HEK293 (cell line): ENCODE measurements around the gene GLCCI1.

Experiments
- EGR2 ChIP-seq: fragments of 450-650 bp; formaldehyde crosslinking; IDR thresholded peaks from 2 replicates; pipeline ENCODE4 v1.5.1; 2016; ENCODE audit warnings: low read depth, missing biosample characterization, missing genetic modification characterization
- GLIS1 ChIP-seq: fragments of 450-650 bp; formaldehyde crosslinking; IDR thresholded peaks from 2 replicates; pipeline ENCODE4 v1.5.1; 2016; ENCODE audit warnings: missing biosample characterization, missing genetic modification characterization
- HOXD13 ChIP-seq: sonication (generic); formaldehyde crosslinking; IDR thresholded peaks from 2 replicates; pipeline ENCODE4 v1.8.0; 2022; ENCODE audit warnings: missing genetic modification reagents, borderline replicate concordance
- KLF8 ChIP-seq: fragments of 450-650 bp; formaldehyde crosslinking; IDR thresholded peaks from 2 replicates; pipeline ENCODE4 v1.5.1; 2016; ENCODE audit warnings: missing biosample characterization, missing genetic modification characterization
- SP3 ChIP-seq: fragments of 450-650 bp; formaldehyde crosslinking; IDR thresholded peaks from 2 replicates; pipeline ENCODE4 v1.5.1; 2016; ENCODE audit warnings: missing biosample characterization, missing genetic modification characterization
- WT1 ChIP-seq: fragments of 450-650 bp; formaldehyde crosslinking; IDR thresholded peaks from 2 replicates; pipeline ENCODE4 v1.5.1; 2016; ENCODE audit warnings: missing biosample characterization, missing genetic modification characterization
- YY1 ChIP-seq: fragments of 450-650 bp; formaldehyde crosslinking; IDR thresholded peaks from 2 replicates; pipeline ENCODE4 v1.5.1; 2018; ENCODE audit warnings: missing biosample characterization, missing genetic modification characterization
- ZIC2 ChIP-seq: fragments of 450-650 bp; formaldehyde crosslinking; IDR thresholded peaks from 2 replicates; pipeline ENCODE4 v1.5.1; 2016; ENCODE audit warnings: missing biosample characterization, missing genetic modification characterization
- ZNF132 ChIP-seq: fragments of 450-650 bp; formaldehyde crosslinking; IDR thresholded peaks from 2 replicates; pipeline ENCODE4 v1.5.1; 2017; ENCODE audit warnings: missing biosample characterization, missing genetic modification characterization, borderline replicate concordance
- ZNF23 ChIP-seq: fragments of 450-650 bp; formaldehyde crosslinking; IDR thresholded peaks from 2 replicates; pipeline ENCODE4 v1.5.1; 2016; ENCODE audit warnings: missing biosample characterization, missing genetic modification characterization, borderline replicate concordance
- ZNF302 ChIP-seq: fragments of 450-650 bp; formaldehyde crosslinking; IDR thresholded peaks from 2 replicates; pipeline ENCODE4 v1.5.1; 2016; ENCODE audit warnings: missing biosample characterization, missing genetic modification characterization, low read depth
- ZNF335 ChIP-seq: fragments of 450-650 bp; formaldehyde crosslinking; conservative IDR thresholded peaks from 2 replicates; pipeline ENCODE4 v1.5.1; 2016; ENCODE audit warnings: missing biosample characterization, missing genetic modification characterization
- ZNF366 ChIP-seq: fragments of 450-650 bp; formaldehyde crosslinking; conservative IDR thresholded peaks from 2 replicates; pipeline ENCODE4 v1.5.1; 2016; ENCODE audit warnings: missing biosample characterization, missing genetic modification characterization
- ZNF549 ChIP-seq: fragments of 450-650 bp; IDR thresholded peaks from 2 replicates; pipeline ENCODE4 v1.5.1; 2018; ENCODE audit warnings: missing biosample characterization, missing genetic modification characterization, mild to moderate bottlenecking, inconsistent platforms, moderate library complexity
- ZNF596 ChIP-seq: fragments of 450-650 bp; IDR thresholded peaks from 2 replicates; pipeline ENCODE4 v1.5.0; 2018; ENCODE audit warnings: missing biosample characterization, mild to moderate bottlenecking, missing genetic modification characterization, moderate library complexity
- ZNF626 ChIP-seq: fragments of 450-650 bp; sonication (Bioruptor Pico); formaldehyde crosslinking; IDR thresholded peaks from 2 replicates; pipeline ENCODE4 v1.5.1; 2018; ENCODE audit warnings: missing biosample characterization, missing genetic modification characterization, inconsistent platforms
- ZSCAN23 ChIP-seq: fragments of 450-650 bp; formaldehyde crosslinking; IDR thresholded peaks from 2 replicates; pipeline ENCODE4 v1.5.1; 2016; ENCODE audit warnings: missing biosample characterization, missing genetic modification characterization
- TF ChIP-seq, protein P1 (sequence below): fragments of 450-650 bp; formaldehyde crosslinking; IDR thresholded peaks from 2 replicates; pipeline ENCODE4 v1.5.1; 2016; ENCODE audit warnings: missing biosample characterization, missing genetic modification characterization
- TF ChIP-seq, protein P2 (sequence below): fragments of 450-650 bp; formaldehyde crosslinking; IDR thresholded peaks from 2 replicates; pipeline ENCODE4 v1.5.1; 2016; ENCODE audit warnings: missing biosample characterization, missing genetic modification characterization, borderline replicate concordance
- TF ChIP-seq, protein P3 (sequence below): fragments of 450-650 bp; formaldehyde crosslinking; conservative IDR thresholded peaks from 2 replicates; pipeline ENCODE4 v1.5.1; 2016; ENCODE audit warnings: low read depth, missing biosample characterization, missing genetic modification characterization

Gene GLCCI1

DNA sequence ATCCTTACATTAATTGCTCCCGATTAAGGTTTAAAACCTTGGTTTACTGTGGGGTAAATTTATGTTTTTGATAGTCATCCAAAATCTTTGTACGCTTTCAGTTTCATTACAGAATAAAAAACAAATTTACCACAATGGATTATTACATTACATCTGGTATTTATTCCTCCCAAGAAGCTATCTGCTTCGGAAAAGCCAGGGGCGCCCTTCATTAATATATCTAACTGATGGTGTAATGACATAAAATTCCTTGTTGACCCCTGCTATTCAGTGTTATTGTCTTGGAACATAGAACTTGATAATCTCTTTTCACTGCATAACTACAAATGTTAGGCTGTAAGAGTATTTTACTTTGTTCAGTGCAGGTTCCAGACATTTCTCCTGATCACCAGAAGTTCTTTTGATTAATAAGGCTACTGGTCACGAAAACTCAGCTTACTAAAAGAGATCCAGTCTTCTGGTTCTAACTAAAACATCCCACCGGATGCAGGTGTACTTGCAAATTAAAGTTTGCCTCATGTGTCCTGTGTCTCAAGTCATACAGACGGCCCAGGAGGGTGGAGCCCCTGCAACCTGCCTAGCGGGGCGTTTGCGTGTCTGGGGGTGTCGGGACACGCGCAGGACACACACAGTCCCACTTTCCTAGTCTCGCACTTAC is 581 bp upstream of the GLCCI1 start (continued):
- TF ChIP-seq, protein P1, sequence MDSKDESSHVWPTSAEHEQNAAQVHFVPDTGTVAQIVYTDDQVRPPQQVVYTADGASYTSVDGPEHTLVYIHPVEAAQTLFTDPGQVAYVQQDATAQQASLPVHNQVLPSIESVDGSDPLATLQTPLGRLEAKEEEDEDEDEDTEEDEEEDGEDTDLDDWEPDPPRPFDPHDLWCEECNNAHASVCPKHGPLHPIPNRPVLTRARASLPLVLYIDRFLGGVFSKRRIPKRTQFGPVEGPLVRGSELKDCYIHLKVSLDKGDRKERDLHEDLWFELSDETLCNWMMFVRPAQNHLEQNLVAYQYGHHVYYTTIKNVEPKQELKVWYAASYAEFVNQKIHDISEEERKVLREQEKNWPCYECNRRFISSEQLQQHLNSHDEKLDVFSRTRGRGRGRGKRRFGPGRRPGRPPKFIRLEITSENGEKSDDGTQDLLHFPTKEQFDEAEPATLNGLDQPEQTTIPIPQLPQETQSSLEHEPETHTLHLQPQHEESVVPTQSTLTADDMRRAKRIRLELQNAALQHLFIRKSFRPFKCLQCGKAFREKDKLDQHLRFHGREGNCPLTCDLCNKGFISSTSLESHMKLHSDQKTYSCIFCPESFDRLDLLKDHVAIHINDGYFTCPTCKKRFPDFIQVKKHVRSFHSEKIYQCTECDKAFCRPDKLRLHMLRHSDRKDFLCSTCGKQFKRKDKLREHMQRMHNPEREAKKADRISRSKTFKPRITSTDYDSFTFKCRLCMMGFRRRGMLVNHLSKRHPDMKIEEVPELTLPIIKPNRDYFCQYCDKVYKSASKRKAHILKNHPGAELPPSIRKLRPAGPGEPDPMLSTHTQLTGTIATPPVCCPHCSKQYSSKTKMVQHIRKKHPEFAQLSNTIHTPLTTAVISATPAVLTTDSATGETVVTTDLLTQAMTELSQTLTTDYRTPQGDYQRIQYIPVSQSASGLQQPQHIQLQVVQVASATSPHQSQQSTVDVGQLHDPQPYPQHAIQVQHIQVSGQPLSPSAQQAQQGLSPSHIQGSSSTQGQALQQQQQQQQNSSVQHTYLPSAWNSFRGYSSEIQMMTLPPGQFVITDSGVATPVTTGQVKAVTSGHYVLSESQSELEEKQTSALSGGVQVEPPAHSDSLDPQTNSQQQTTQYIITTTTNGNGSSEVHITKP (tag by site-specific recombination): peak; percentile 94
- TF ChIP-seq EGR2: no peak
- no peak for TF ChIP-seq ZNF23 (tag by site-specific recombination)
- TF ChIP-seq HOXD13 (CRISPR knock-in tag): no peak
- TF ChIP-seq ZNF366 (tag by site-specific recombination): peak; percentile 69
- TF ChIP-seq GLIS1 (tag by site-specific recombination): no peak
- TF ChIP-seq WT1: no peak
- TF ChIP-seq ZNF596 (tag by site-specific recombination): no peak
- no peak for TF ChIP-seq KLF8 (tag by site-specific recombination)
- TF ChIP-seq ZNF549 (tag by site-specific recombination): no peak
- TF ChIP-seq ZNF626 (tag by site-specific recombination): no peak
- 0 out of 2 replicates have a peak, but pooled peaks have one; percentile 44 for TF ChIP-seq ZNF335 (tag by site-specific recombination)
- TF ChIP-seq ZNF302 (tag by site-specific recombination): no peak
- TF ChIP-seq, protein P2, sequence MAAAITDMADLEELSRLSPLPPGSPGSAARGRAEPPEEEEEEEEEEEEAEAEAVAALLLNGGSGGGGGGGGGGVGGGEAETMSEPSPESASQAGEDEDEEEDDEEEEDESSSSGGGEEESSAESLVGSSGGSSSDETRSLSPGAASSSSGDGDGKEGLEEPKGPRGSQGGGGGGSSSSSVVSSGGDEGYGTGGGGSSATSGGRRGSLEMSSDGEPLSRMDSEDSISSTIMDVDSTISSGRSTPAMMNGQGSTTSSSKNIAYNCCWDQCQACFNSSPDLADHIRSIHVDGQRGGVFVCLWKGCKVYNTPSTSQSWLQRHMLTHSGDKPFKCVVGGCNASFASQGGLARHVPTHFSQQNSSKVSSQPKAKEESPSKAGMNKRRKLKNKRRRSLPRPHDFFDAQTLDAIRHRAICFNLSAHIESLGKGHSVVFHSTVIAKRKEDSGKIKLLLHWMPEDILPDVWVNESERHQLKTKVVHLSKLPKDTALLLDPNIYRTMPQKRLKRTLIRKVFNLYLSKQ (tag by site-specific recombination): no peak
- no peak for TF ChIP-seq ZSCAN23
- TF ChIP-seq, protein P3, sequence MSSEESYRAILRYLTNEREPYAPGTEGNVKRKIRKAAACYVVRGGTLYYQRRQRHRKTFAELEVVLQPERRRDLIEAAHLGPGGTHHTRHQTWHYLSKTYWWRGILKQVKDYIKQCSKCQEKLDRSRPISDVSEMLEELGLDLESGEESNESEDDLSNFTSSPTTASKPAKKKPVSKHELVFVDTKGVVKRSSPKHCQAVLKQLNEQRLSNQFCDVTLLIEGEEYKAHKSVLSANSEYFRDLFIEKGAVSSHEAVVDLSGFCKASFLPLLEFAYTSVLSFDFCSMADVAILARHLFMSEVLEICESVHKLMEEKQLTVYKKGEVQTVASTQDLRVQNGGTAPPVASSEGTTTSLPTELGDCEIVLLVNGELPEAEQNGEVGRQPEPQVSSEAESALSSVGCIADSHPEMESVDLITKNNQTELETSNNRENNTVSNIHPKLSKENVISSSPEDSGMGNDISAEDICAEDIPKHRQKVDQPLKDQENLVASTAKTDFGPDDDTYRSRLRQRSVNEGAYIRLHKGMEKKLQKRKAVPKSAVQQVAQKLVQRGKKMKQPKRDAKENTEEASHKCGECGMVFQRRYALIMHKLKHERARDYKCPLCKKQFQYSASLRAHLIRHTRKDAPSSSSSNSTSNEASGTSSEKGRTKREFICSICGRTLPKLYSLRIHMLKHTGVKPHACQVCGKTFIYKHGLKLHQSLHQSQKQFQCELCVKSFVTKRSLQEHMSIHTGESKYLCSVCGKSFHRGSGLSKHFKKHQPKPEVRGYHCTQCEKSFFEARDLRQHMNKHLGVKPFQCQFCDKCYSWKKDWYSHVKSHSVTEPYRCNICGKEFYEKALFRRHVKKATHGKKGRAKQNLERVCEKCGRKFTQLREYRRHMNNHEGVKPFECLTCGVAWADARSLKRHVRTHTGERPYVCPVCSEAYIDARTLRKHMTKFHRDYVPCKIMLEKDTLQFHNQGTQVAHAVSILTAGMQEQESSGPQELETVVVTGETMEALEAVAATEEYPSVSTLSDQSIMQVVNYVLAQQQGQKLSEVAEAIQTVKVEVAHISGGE (tag by site-specific recombination): no peak
- no peak for TF ChIP-seq ZNF132 (tag by site-specific recombination)
- no peak for TF ChIP-seq ZIC2 (tag by site-specific recombination)
- no peak for TF ChIP-seq SP3 (tag by site-specific recombination)
- no peak for TF ChIP-seq YY1 (tag by site-specific recombination)
